Activated CD8-positive, alpha-beta memory T cell treated with anti-CD3 and anti-CD28 coated beads, Interleukin-2, amount 50 U/mL, for 1 hour (primary cell): Measurements from ENCODE around the gene RAC3.
"Not testable (repeated sequence)": the region's sequence is repeated elsewhere in the genome, so short reads cannot be mapped to it uniquely, and the experiment has no call there.

Experiments used
- DNase-seq: peaks from one replicate; pipeline ENCODE4 v3.0.0-alpha.2; 2020; ENCODE audit errors: extremely low read depth

RAC3 gene

DNA sequence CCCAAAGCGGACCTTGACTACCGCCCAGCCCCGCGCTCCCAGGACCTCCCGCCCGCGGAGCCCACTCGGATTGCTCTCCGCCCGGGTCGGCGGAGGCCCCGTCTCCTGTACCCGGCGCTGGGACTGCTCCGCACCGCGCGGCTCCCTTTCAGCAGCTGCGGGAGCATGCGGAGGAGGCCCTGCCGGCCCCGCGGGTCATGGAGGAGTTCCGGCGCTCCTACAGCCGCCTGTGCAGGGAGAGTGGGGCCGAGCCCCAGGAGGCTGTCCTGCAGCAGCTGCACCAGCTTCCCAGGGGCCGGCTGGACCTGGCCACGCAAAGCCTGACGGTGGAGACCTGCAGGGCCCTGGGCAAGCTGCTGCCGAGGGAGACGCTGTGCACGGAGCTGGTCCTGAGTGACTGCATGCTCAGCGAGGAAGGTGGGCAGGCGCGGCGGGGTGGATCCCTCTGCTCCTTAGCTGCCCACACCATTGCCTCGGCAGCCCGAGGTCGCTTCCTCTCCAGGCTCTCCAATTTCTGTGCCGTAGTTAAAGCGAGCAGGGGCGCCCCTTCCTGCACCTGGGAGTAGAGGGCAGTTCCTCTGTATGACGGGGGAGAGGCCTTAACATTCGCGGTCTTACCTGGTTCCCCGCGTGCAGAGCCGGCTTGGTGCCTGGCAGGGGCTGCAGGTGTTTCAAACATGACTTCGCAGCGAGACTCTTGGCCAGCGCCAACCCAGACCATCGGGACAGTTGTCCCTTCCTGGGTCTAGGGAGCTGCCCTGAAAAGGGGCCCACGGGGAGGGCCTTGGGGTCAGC, 7.8 kb upstream of the RAC3 start:
- DNase-seq: no peak

DNA sequence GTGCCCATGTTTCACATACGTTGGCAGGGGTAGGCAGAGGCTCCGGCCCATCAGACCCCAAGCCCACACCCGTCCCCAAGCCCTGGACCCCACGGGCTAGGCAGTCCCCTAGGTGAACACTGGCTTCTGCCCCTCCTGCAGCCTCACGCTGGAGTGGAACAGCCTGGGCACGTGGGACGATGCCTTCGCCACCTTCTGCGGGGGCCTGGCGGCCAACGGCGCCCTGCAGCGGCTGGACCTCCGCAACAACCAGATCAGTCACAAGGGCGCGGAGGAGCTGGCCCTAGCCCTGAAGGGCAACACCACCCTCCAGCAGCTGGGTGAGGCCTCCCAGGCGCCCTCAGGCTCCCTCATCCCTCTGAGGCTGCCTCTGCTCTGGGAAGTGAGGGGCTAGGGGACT, 6.6 kb upstream of the RAC3 start:
- DNase-seq: no peak

DNA sequence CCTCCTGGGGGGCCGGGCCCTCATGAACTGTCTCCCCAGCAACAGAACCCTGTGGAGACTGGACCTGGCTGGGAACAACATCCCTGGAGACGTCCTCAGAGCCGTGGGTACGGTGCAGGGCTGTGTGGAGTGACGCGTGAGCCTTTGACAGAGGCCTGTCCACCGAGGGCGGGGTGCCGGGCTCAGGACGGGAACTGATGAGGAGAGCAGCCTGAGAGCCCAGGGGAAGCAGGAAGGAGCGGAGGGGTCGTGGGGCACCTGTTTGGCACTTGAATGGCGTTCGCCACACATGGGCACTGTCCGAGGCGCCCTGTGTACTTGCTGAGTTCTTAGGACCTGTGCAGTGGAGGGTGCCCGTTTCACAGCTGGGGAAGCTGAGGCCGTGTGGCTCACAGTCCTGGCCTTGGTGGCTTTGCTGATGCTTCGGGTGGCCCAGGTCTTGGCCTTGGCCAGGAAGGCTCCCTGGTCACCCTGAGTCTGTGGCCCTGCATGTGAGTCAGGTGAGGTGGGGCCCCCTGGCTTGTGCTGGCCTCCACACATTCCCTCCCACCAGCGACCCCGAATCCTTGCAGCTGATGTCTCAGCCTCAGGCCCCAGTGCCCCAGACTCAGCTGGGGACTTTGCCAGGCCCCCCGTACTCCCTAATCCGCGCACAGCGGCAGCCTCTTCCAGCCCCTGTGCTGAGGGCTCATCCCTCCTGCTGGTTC, 5.9 kb upstream of the RAC3 start:
- no peak for DNase-seq

DNA sequence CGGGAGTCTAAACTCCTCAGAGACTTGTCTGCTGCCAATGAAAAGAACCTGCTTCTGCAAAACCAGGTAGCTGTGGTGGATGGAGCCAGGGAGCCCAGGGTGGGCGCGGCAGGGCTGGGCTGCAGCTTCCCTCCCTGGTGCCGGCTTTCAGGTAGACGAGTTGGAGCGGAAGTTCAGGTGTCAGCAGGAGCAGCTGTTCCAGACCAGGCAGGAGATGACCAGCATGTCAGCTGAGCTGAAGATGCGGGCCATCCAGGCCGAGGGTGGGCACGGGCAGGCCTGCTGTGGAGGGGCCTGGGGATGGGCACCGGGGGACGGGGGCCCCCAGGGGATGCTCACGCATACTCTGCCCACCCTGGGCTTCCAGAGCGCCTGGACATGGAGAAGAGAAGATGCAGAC, 3.2 kb upstream of the RAC3 start:
- DNase-seq: no peak

DNA sequence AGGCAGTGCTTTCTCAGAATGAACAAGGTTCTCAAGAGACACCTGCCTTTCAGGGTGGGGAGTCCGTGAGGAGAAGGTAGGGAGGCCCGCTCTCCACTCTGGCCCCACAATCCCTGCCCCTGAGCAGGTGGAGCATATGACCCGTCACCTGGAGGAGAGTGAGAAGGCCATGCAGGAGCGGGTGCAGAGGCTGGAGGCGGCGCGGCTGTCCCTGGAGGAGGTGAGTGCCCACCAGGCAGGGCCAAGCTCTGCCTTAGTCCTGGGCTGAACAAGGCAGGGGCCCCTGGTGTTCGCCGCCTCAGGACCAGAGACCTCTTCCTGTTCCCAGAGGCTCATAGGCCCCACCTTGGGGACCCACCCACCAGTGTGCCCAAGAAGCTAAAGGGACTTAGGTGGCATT, 2.5 kb upstream of the RAC3 start:
- no peak for DNase-seq

DNA sequence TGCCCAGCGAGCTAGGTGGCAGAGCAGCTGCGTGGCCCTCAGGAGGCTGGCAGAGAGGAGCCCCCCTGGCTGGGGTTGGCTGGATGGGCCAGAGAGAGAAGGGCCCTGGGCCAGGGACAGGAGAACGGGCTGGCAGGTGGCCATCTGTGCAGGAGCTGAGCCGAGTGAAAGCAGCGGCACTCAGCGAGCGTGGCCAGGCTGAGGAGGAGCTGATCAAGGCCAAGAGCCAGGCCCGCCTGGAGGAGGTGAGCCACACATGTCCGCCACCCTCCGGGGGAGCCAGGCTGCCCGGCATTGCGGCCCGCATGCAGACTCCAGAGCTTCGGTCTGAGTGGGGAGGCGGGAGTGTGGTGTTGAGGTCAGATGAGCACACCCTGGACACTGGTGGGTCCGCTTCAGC, 2.1 kb upstream of the RAC3 start:
- DNase-seq: no peak

DNA sequence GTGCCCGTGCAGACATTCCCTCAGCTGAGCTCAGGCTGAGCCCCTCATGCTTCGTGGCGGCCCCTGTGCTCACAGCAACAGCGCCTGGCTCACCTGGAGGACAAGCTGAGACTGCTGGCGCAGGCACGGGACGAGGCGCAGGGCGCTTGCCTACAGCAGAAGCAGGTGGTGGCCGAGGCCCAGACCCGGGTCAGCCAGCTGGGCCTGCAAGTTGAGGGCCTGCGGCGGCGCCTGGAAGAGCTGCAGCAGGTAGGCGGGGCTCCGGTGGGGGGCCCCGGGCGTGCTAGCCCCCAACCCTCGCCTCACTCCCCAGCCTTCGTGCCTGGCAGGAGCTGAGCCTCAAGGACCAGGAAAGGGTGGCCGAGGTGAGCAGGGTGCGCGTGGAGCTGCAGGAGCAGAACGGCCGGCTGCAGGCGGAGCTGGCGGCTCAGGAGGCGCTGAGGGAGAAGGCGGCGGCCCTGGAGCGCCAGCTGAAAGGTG, 1.4 kb upstream of the RAC3 start:
- DNase-seq: no peak

DNA sequence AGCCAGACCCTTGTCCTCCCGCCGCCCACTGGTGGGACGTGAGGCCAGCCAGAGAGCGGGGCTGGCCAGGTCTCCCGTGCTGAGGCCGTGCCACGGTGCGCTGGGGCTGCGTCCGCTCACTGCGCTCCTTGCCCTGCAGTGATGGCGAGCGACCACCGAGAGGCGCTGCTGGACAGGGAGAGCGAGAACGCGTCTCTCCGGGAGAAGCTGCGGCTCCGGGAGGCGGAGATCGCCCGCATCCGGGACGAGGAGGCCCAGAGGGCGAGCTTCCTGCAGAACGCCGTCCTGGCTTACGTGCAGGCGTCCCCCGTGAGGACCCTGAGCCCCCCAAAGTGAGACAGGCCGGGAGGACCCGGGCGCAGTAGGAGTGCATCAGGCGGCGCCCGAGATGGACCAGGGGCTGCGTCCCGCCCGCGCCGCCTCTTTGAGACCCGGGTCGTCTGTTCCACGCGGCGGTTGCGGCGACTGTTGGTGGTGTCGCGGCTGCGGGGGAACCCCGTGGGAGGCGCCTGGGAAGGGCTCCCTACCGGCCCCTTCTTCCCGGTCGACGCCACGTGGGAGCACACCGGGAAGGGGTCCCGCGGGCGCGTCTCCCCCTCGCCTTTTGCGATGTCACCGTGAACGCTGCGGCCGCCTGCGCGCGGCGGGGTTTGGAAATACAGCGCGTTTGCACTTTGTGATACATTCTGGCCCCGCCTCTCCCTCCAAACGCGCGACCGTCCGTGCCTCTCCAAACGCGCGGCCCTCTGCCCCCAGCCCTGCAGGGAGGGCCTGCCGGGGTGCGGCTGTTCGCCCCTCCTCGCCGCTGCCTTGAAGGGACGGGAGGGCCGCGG, 792 bp upstream of the RAC3 start:
- DNase-seq: no peak

DNA sequence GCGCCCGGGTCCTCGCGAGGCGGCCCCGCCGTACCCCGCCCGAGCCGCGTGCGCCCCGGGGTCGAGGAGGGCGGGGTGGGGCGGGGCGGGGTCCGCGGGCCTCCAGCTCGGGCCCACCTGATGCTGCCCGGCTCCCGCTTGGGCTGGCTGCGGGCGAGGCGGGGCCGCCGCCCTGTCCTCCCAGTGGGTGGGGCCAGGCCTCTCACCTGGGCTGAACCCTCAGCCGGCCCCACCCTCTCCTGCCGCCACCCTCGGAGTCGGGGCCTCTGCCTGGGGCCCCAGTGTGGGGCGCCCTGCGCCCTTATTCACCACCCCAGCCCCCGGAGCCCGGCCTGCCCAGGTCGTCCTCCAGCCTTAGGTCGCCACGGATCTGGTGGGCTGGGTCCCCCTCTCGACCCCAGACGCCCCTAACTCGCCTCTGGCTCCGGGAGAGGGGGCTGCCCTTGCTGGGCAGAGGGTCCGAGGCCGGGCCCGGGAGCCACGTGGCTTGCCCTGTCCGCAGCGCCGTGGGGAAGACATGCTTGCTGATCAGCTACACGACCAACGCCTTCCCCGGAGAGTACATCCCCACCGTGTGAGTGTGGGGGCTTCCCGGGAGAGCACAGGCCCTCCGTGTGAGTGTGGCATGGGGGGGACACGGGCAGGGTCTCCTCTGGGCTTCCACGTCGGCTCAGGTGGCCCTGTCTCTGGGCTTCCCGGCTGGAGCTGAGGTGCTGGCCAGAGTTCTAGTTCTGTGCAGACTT, 578 bp downstream of the RAC3 start:
- DNase-seq: no peak

DNA sequence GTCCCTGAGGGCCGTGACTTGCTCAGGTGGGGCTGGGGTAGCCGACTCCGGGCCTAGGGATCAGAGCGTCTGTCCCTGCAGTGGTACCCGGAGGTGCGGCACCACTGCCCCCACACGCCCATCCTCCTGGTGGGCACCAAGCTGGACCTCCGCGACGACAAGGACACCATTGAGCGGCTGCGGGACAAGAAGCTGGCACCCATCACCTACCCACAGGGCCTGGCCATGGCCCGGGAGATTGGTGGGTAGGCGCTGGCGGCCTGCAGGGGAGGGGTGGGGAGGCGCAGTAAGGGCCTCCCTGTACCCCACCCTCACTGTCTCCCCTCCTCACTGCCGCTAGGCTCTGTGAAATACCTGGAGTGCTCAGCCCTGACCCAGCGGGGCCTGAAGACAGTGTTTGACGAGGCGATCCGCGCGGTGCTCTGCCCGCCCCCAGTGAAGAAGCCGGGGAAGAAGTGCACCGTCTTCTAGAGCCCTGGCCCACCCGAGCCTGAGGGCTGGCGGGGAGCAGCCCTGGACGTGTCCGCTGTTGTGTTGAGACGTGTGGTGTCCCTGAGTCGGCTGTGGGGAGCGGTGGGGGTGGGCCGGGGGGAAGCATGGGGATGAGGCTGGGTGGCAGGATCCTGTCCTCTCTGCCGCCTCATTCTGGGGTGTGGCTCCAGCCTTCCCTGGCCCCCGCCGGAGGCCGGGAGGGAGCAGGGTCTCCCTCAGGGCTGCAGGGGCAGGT, 2.0 kb downstream of the RAC3 start:
- no peak for DNase-seq

DNA sequence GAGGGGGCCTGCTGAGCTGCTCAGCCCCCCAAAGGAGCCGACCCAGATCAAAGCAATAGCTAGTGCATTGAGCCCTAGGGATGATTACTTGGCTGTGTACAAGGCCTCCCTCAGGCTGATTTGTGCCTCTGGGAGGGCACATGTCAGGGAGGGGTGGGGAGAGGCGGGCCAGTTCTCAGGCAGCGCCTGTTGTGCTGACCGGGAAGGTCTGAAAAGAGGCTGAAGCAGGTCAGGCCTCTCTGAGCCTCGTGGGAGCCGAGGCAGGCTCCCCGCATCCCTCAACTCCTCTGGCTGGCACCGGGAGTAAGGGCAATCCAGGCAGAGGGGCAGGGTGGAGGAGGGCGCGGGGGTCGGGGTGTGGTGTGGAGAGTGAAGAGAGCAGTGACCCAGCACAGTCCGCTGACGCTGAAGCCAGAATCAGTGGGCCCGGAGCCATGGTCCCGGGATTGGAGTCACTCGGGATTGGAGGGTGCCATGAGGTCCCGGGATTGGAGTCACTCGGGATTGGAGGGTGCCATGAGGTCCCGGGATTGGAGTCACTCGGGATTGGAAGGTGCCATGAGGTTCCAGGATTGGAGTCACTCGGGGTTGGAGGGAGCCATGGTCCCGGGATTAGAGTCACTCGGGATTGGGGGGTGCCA, 3.0 kb downstream of the RAC3 start:
- DNase-seq: no peak

DNA sequence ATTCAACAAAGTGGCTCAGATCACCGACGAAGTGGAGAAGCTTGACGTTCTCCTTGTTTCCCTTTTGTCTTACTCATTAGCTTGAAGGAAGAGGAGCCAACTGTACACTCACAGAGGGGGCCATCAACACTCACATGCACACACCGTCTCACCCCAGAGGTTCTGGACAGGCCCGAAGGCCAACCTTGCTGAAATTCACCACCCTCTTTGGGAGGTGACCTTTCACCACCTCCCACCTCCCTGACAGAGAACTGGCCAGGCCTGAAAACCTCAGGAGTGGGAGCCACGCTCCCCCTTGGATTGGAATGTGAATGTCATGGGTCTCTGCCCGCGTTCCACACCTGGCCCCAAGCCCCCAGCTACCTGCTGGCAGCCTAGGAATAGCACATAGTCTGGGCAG, 4.0 kb downstream of the RAC3 start:
- DNase-seq: no peak

DNA sequence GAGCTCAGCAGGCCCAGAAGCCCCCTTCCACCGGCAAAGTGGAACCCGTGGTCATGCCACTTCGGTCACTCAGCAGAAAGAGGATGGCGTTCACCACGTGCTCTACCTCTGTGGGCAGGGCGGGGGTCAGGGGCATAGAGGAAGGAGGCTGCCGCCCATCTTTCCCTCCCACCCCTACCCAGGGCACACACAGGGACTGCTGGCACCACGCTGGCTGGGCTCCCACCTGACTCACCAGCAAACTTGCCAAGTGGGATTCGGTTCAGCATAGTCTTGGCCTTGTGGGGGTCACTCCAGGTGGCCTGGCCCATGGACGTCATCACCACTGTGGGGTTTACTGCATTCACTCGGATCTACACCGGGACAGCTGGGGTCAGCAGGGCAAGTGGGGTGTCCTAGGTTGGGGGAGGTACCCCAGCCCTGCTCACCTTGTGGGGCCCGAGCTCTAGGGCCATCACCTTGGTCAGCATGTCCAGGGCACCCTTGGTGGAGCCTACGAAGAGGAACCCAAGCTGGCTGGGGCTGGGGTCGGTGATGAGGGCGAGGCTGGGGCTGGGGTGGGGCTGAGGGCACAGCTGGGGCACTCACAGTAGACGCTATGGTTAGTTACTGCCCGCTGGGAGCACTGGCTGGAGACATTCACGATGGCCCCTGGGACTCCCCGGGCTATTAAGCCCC, 4.6 kb downstream of the RAC3 start:
- DNase-seq: no peak

DNA sequence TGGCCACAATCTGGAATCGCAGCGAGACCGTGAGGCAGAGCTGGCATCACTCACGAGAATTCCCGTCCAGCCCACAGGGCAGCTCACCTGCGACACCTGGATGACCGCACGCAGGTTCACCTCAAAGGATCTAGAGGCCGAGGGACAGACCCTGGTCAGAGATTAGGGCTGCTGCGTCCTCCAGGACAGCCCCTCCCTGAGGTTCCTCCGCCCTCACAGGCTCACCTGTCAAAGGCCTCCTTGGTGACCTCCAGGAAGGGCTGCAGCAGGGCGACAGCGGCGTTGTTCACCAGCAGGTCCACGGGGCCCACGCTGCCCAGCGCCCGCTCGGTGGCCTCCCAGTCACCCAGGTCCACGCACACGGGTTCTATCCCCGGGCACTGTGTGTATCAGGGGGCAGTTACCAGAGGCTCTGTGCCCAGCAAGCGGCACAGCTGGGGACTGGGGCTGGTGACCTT, 5.2 kb downstream of the RAC3 start:
- no peak for DNase-seq

DNA sequence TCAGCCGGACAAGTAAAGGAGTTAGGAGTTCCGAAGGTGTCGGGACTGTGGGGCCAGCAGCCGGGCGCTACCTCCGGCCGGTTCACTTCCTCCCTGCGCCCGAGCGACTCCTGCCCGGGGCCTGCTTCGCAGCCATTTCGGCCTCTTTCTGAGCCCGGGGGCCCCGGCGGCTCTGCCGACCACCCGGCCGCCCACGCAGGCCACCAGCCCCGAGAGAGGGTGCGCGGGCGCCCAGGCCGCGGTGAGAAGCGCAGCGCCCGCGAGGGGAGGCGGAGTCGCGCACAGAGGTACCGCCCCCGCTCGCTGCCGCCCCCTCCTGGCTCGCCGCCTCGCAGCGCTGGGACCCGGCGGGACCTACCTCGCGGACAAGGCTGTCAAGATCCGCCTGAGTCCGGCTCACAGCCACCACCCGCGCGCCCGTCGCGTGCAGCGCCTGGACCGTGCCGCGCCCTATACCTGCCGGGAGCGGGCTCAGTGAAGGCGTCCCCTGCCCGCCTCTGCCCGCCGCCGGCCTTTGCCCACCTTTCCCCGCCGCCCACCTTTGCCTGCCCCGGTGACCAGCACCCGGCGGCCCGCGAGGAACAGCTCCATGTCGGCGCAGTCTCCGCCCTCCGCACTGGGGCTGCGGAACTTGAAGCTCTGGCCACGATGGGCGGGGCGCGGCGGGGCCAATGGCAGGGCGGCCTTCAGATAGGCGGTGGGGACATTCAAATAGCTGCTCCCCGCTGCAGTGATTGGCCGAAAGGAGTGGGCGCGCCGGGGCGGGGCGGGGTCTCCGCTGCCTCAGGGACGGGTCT, 5.8 kb downstream of the RAC3 start, which contains the start of gene DCXR:
DCXR (minus strand) TSS at position 606 of the 797 bp plus-strand sequence; CDS start at position 591, 15 bp downstream.
- peak; percentile 78 for DNase-seq

DNA sequence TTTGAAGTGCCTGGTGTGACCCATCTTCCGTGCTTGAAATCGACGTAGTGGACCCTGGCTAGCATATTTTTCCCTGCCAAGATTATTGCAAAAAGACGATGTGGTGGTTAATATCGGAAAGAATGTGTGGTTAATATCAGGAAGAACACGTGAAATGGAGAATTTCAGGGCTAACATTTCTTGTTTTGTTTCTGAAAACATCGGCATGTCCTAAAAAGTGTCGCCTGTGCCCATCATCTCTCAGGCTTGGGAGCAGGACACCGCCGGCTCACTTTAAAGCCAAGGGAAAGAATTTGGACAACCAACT, 6.4 kb downstream of the RAC3 start:
- no peak for DNase-seq

DNA sequence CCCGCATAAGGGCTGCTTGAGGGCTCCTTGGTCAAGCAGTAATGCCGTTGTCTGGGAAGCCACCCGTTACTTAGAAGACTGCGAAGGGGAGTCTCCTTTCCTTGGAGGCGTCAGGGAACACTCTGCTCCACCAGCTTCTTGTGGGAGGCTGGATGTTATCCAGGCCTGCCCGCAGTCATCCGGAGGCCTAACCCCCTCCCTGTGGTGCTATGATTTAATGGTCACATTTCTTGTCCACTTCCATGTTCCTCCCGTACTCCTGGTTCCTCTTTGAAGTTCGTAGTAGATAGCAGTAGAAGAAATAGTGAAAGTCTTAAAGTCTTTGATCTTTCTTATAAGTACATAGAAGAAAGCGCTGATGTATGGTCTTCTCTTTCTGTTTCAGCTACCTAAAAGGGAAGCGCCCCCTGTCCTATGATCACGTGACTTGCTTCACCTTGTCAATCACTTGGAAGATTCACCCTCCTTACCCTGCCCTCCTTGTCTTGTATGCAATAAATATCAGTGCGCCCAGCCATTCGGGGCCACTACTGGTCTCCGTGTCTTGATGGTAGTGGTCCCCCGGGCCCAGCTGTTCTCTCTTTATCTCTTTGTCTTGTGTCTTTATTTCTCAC, 7.4 kb downstream of the RAC3 start:
- not testable (repeated sequence) for DNase-seq

DNA sequence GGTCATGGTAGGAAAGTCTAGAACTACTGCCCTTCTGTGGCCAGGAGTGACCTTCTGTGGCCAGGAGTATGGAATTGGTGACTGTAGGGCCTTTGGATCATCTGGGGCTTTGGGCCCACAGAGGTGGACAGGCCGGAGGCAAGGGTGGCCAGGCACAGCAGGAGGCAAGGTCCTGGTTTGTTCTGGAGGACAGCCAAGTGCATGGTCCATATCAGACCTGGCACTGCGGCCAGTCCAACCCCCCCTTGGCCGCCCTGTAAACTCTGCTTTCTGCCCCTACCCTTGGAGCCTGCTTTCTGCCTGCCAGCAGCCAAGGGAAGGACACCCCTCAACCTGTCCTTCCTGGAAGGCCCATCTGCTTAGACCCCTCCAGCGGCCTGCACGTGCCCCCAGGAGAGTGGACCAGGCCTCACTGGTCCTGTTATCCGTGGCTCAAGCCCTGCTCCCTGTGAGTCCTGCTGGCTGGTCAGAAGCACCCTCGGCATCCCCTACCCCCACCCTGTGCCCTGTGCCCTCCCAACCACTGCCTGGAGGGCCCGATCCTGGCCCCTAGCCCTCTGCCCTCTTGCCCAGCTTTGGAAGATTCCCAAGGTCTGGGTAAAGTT, 8.3 kb downstream of the RAC3 start:
- no peak for DNase-seq
